Left lung (tissue), 10 donors: Measurements from ENCODE around the gene CDH8. TPM values are rescaled to one million over a fixed set of nuclear protein-coding genes. Genes with fewer than 3 reads are reported as not detected.
"Not testable (repeated sequence)": the region's sequence is repeated elsewhere in the genome, so short reads cannot be mapped to it uniquely, and the experiment has no call there.

Experiments used
- ATAC-seq: fragments of 200-7000 bp; cut with Tn5 transposase; one replicate; pipeline ENCODE4 v1.9.1; 2020; ENCODE audit warnings: moderate library complexity
- DNase-seq, 4 donors: peaks; one replicate each; pipeline ENCODE4 v3.0.0-alpha.2; 2013 to 2020
- H3K27ac ChIP-seq, 2 donors: fragments of 200-600 bp; sonication (generic) in 1 of 2; one replicate each; pipeline versions ENCODE4 v1.5.0 to v1.8.0; 2020 to 2021
- H3K27me3 ChIP-seq, 2 donors: fragments of 200-600 bp; sonication (generic) in 1 of 2; one replicate each; pipeline versions ENCODE4 v1.5.0 to v1.8.0; 2020 to 2021
- H3K36me3 ChIP-seq, 2 donors: fragments of 200-600 bp; sonication (generic) in 1 of 2; one replicate each; pipeline versions ENCODE4 v1.5.0 to v1.8.0; 2020 to 2021
- H3K4me1 ChIP-seq, 2 donors: fragments of 200-600 bp; one replicate each; pipeline ENCODE4 v1.8.0; 2021
- H3K4me3 ChIP-seq, 2 donors: fragments of 200-600 bp; sonication (generic) in 1 of 2; one replicate each; pipeline versions ENCODE4 v1.5.0 to v1.8.0; 2020 to 2021; ENCODE audit warnings: mild to moderate bottlenecking in 1 of 2
- H3K9me3 ChIP-seq, 2 donors: fragments of 200-600 bp; sonication (generic) in 1 of 2; one replicate each; pipeline versions ENCODE4 v1.5.0 to v1.8.0; 2020 to 2021
- intact Hi-C, 2 donors: fragments of 100-400 bp; cut with DNase I; formaldehyde crosslinking; loops; one replicate each; pipeline versions ENCODE4 v1.11.2 to v1.14.2; 2022
- polyA plus RNA-seq, 6 donors: library from polyadenylated mRNA; unstranded; fragments of 120-200 nt; gene quantifications; one replicate each; pipeline ENCODE4 v1.2.1, GENCODE V29; 2013; ENCODE audit not compliant: insufficient read length in 6 of 6
- total RNA-seq, 2 donors: library from RNA; stranded (reverse); fragmentation: NEBNext Ultra II Directional; extraction: Animal tissue kit (Norgen Biotek cat#: 25700); gene quantifications; one replicate each; pipeline ENCODE4 v1.2.1, GENCODE V29; 2021
- TF ChIP-seq, protein P1 (sequence below), 2 donors: fragments of 200-600 bp; sonication (generic) in 1 of 2; IDR thresholded peaks; one replicate each; pipeline versions ENCODE4 v1.5.0 to v1.8.0; 2021; ENCODE audit warnings: antibody characterized with exemption in 2 of 2
- donor health status: DM: no; HTN: yes; CAD: no.
- donor health status: DM: no; HTN: no; CAD: no.

Gene CDH8
- total and polyA plus RNA-seq, 8 donors: 0.17 to 2.5 (median 1.2) TPM

DNA sequence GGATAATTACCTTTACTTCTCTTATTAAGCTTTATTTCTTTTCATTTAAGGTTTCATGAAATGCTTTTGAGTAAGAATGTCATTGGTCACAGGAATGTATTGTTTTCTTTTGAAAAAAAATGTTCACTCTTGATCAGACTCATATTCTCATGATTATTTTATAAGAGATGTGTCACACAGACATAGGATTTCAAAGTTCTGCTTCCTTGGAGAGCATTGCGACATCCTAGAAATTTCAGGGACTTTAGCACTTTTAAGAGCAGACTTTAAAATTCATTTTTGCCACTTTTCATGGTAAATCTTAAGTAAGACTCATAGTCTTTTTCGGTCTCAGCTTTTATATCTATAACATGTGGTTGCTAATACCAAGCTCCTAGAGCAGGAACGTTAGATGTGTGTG, 314.7 kb downstream of the CDH8 start:
- H3K27me3 ChIP-seq: no peaks in the 10 kb centered on the region
- TF ChIP-seq, protein P1, sequence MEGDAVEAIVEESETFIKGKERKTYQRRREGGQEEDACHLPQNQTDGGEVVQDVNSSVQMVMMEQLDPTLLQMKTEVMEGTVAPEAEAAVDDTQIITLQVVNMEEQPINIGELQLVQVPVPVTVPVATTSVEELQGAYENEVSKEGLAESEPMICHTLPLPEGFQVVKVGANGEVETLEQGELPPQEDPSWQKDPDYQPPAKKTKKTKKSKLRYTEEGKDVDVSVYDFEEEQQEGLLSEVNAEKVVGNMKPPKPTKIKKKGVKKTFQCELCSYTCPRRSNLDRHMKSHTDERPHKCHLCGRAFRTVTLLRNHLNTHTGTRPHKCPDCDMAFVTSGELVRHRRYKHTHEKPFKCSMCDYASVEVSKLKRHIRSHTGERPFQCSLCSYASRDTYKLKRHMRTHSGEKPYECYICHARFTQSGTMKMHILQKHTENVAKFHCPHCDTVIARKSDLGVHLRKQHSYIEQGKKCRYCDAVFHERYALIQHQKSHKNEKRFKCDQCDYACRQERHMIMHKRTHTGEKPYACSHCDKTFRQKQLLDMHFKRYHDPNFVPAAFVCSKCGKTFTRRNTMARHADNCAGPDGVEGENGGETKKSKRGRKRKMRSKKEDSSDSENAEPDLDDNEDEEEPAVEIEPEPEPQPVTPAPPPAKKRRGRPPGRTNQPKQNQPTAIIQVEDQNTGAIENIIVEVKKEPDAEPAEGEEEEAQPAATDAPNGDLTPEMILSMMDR (IDR thresholded peaks at IDR 0.05): no peak
- no peak overlapping the region for H3K4me3 ChIP-seq
- no peak overlapping the region for H3K27ac ChIP-seq
- no peaks in the 10 kb centered on the region for H3K36me3 ChIP-seq
- intact Hi-C loops: no loop called here
- ATAC-seq (no peak), DNase-seq (no peak)
- H3K9me3 ChIP-seq: no peaks in the 10 kb centered on the region
- H3K4me1 ChIP-seq: no peaks in the 10 kb centered on the region

DNA sequence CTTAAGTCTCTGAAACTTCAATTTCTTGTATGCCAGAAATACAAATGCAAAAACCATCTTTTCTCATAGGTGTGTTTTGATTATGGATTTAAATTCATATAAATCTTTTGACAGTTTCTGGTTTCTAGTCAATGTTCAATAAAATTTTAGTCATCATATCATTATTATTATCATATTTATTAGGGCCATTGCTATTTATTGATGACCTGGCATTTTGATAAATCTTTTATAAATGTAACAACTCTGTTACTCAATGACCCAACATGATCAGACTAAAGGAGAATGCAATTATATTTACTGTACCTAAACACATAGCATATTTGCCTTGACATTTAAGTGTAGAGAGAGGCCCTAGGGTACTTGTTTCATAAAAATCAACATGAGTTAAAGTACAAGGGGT, 320.8 kb downstream of the CDH8 start:
- no peak for ATAC-seq
- no peaks in the 10 kb centered on the region for H3K36me3 ChIP-seq
- intact Hi-C loops: no loop called here
- H3K27ac ChIP-seq: no peak overlapping the region
- no peak overlapping the region for H3K4me3 ChIP-seq
- no peak for DNase-seq
- H3K9me3 ChIP-seq: no peaks in the 10 kb centered on the region
- no peaks in the 10 kb centered on the region for H3K4me1 ChIP-seq
- TF ChIP-seq, protein P1 (IDR thresholded peaks at IDR 0.05): no peak
- no peaks in the 10 kb centered on the region for H3K27me3 ChIP-seq

DNA sequence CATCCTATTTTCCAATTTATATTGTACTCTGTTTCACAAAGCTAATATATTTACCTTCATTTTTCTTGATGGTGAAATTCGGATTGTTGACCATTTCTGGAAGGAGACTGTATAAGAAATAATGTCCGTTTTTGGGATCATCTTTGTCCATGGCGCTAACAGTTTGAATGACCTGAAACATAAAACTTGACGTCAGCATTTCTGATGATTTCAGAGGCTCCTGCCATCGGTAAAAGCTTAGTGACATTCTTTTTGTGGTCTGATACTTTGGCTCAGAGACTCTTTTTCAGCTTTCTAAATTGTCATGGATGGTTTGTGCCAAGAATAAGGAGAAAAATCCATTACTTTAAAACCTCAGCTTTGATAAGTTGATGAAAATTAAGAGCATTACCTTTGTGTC, 322.5 kb downstream of the CDH8 start:
- no peak overlapping the region for H3K27ac ChIP-seq
- no peak for ATAC-seq
- intact Hi-C loops: no loop called here
- no peak for DNase-seq
- H3K36me3 ChIP-seq: no peaks in the 10 kb centered on the region
- H3K4me1 ChIP-seq: no peaks in the 10 kb centered on the region
- H3K27me3 ChIP-seq: no peaks in the 10 kb centered on the region
- no peak overlapping the region for H3K4me3 ChIP-seq
- TF ChIP-seq, protein P1 (IDR thresholded peaks at IDR 0.05): no peak
- no peaks in the 10 kb centered on the region for H3K9me3 ChIP-seq

DNA sequence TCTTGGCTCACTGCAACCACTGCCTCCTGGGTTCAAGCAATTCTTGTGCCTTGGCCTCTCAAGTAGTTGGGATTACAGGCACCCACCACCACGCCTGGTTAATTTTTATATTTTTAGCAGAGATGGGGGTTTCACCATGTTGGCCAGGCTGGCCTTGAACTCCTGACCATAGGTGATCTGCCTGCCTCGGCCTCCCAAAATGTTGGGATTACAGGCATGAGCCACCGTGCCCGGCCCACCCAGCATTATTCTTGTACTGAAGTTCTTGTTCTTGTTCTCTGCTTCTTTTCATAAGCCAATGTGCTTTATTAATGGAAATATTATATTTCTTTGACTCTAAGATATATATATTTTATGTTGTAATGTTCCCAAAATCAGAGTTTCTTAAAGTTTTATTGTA, 336.6 kb downstream of the CDH8 start:
- H3K27me3 ChIP-seq, H3K36me3 ChIP-seq, DNase-seq, intact Hi-C loops, ATAC-seq, H3K9me3 ChIP-seq, H3K4me1 ChIP-seq, H3K27ac ChIP-seq, H3K4me3 ChIP-seq: not testable (repeated sequence)

DNA sequence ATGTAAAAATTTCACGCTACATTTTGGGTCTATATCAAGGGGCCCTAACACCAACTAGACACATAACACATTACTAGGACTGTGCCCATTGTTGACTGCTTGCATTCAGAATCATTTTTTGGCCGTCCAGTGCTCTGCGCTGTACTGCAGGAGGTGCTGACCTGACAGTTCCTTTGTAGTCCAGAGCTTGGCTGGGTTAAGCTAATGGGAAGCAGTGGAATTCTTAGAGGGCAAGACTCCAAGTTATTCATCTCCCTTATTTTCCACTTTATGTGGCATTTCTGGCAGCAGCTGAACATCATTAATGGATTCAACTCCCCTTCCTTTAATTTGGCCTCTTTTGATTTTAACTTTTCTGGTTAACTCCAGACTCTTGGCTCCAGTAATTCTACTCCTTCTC, 351.7 kb downstream of the CDH8 start:
- ATAC-seq: no peak
- no peak overlapping the region for H3K27ac ChIP-seq
- H3K4me3 ChIP-seq: no peak overlapping the region
- TF ChIP-seq, protein P1 (IDR thresholded peaks at IDR 0.05): no peak
- no peaks in the 10 kb centered on the region for H3K9me3 ChIP-seq
- H3K27me3 ChIP-seq: no peaks in the 10 kb centered on the region
- DNase-seq: no peak
- H3K36me3 ChIP-seq: no peaks in the 10 kb centered on the region
- H3K4me1 ChIP-seq: no peaks in the 10 kb centered on the region
- intact Hi-C loops: no loop called here

DNA sequence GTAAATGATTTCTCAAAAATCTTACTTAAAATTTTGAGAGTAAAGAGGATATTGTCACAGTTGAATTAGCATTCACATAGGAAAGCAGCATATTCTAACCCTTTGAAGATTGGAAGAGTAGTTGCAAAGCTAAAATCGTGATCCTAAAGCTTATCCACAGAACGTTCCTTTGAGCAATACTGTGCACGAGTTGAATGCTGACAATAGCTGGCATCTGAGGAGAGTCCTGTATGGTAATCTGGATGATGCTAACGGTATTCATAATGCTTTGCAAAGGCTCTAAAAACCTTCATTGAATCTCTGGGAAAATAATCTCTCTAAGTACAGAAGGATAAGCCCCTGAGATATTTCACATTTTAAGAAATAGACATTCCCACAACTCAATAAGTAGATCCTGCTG, 354.6 kb downstream of the CDH8 start:
- no peaks in the 10 kb centered on the region for H3K36me3 ChIP-seq
- no peak overlapping the region for H3K27ac ChIP-seq
- ATAC-seq (no peak), DNase-seq (no peak)
- H3K9me3 ChIP-seq: no peaks in the 10 kb centered on the region
- no peaks in the 10 kb centered on the region for H3K4me1 ChIP-seq
- TF ChIP-seq, protein P1 (IDR thresholded peaks at IDR 0.05): no peak
- intact Hi-C loops: no loop called here
- H3K4me3 ChIP-seq: no peak overlapping the region
- H3K27me3 ChIP-seq: no peaks in the 10 kb centered on the region
